Astrocyte (in vitro differentiated cells and primary cell): ENCODE results near the gene ZNF213. TPM values are rescaled to one million over a fixed set of nuclear protein-coding genes. Genes with fewer than 3 reads are reported as not detected.

Source experiments
- DNase-seq: peaks from one replicate; pipeline ENCODE4 v3.0.0-alpha.2; 2010; ENCODE audit warnings: low read depth
- FAIRE-seq: peaks from 2 replicates; lab custom pipeline; 2011; peaks lifted over from hg19 to GRCh38; lab: Jason Lieb, UNC
- H2AFZ ChIP-seq: 2 replicates; pipeline ENCODE4 v1.6.0; 2012; ENCODE audit warnings: low read depth, low read length, inconsistent platforms
- H3K27ac ChIP-seq: 2 replicates; pipeline ENCODE4 v1.5.1; 2011; ENCODE audit warnings: low read depth, low read length, inconsistent platforms
- H3K27me3 ChIP-seq: 2 replicates; pipeline ENCODE4 v1.6.0; 2011; ENCODE audit warnings: low read length, inconsistent platforms; ENCODE audit not compliant: insufficient read depth
- H3K36me3 ChIP-seq: 2 replicates; pipeline ENCODE4 v1.5.1; 2011; ENCODE audit warnings: low read length, inconsistent platforms; ENCODE audit not compliant: insufficient read depth
- H3K4me1 ChIP-seq: 2 replicates; pipeline ENCODE4 v1.5.1; 2011; ENCODE audit warnings: low read length, inconsistent platforms; ENCODE audit not compliant: insufficient read depth
- H3K4me2 ChIP-seq: 2 replicates; pipeline ENCODE4 v1.6.0; 2012; ENCODE audit warnings: low read length, inconsistent platforms
- H3K4me3 ChIP-seq: 2 replicates; pipeline ENCODE4 v1.5.1; 2011; ENCODE audit warnings: low read depth, mild to moderate bottlenecking, low read length, inconsistent platforms; ENCODE audit not compliant: insufficient read depth
- H3K79me2 ChIP-seq: 2 replicates; pipeline ENCODE4 v1.6.0; 2012; ENCODE audit warnings: mild to moderate bottlenecking, low read length, inconsistent platforms; ENCODE audit not compliant: insufficient read depth
- H3K9ac ChIP-seq: 2 replicates; pipeline ENCODE4 v1.6.0; 2012; ENCODE audit warnings: mild to moderate bottlenecking, low read length, inconsistent platforms
- H3K9me3 ChIP-seq: 2 replicates; pipeline ENCODE4 v1.5.1; 2012; ENCODE audit warnings: low read depth, mild to moderate bottlenecking, low read length, inconsistent platforms; ENCODE audit not compliant: insufficient read depth
- H4K20me1 ChIP-seq: 2 replicates; pipeline ENCODE4 v1.6.0; 2012; ENCODE audit warnings: low read length, inconsistent platforms; ENCODE audit not compliant: insufficient read depth
- H3K27ac Mint-ChIP-seq: one replicate; pipeline ENCODE4 v1.8.0; 2021; ENCODE audit warnings: mild to moderate bottlenecking, mixed read lengths; ENCODE audit not compliant: unreplicated experiment
- H3K27me3 Mint-ChIP-seq: one replicate; pipeline ENCODE4 v1.8.0; 2021; ENCODE audit warnings: low read depth, mixed read lengths; ENCODE audit not compliant: unreplicated experiment
- H3K36me3 Mint-ChIP-seq: one replicate; pipeline ENCODE4 v1.8.0; 2021; ENCODE audit warnings: low read depth, mixed read lengths; ENCODE audit not compliant: unreplicated experiment
- H3K4me1 Mint-ChIP-seq: one replicate; pipeline ENCODE4 v1.8.0; 2021; ENCODE audit warnings: low read depth, mixed read lengths; ENCODE audit not compliant: unreplicated experiment
- H3K4me3 Mint-ChIP-seq: one replicate; pipeline ENCODE4 v1.8.0; 2021; ENCODE audit warnings: mild to moderate bottlenecking, moderate library complexity, mixed read lengths; ENCODE audit not compliant: unreplicated experiment
- H3K9me3 Mint-ChIP-seq: one replicate; pipeline ENCODE4 v1.8.0; 2021; ENCODE audit warnings: mild to moderate bottlenecking, mixed read lengths; ENCODE audit not compliant: unreplicated experiment
- EZH2 ChIP-seq: IDR thresholded peaks from 2 replicates; pipeline ENCODE4 v1.6.1; 2012; ENCODE audit warnings: mild to moderate bottlenecking, low read length, inconsistent platforms; ENCODE audit not compliant: insufficient read depth
- total RNA-seq: library from RNA; stranded (reverse); gene quantifications from 2 replicates; pipeline ENCODE4 v1.2.1, GENCODE V29; 2021
- TF ChIP-seq, protein P1 (sequence below): IDR thresholded peaks from 2 replicates; pipeline ENCODE4 v1.5.1; 2011; ENCODE audit warnings: low read depth, mild to moderate bottlenecking, inconsistent platforms, low read length, moderate library complexity; ENCODE audit not compliant: insufficient read depth

Gene ZNF213
- total RNA-seq, 1 donor from 2014 or later = 12.0 TPM

- H3K4me3 ChIP-seq = peak overlapping the region; percentile 67
- H4K20me1 ChIP-seq = peaks cover 4% of the 10 kb centered on the region
- H3K4me1 Mint-ChIP-seq = no peaks in the 10 kb centered on the region
- H3K79me2 ChIP-seq = no peaks in the 10 kb centered on the region
- H3K27ac ChIP-seq = no peak overlapping the region
- H3K9me3 ChIP-seq = no peaks in the 10 kb centered on the region
- no peaks in the 10 kb centered on the region for H3K27me3 ChIP-seq
- no peak overlapping the region for H3K9ac ChIP-seq
- no peaks in the 10 kb centered on the region for H3K9me3 Mint-ChIP-seq
- TF ChIP-seq, protein P1, sequence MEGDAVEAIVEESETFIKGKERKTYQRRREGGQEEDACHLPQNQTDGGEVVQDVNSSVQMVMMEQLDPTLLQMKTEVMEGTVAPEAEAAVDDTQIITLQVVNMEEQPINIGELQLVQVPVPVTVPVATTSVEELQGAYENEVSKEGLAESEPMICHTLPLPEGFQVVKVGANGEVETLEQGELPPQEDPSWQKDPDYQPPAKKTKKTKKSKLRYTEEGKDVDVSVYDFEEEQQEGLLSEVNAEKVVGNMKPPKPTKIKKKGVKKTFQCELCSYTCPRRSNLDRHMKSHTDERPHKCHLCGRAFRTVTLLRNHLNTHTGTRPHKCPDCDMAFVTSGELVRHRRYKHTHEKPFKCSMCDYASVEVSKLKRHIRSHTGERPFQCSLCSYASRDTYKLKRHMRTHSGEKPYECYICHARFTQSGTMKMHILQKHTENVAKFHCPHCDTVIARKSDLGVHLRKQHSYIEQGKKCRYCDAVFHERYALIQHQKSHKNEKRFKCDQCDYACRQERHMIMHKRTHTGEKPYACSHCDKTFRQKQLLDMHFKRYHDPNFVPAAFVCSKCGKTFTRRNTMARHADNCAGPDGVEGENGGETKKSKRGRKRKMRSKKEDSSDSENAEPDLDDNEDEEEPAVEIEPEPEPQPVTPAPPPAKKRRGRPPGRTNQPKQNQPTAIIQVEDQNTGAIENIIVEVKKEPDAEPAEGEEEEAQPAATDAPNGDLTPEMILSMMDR = no peak
- no peak for TF ChIP-seq EZH2
- H3K4me2 ChIP-seq = peak overlapping the region; percentile 93
- H3K4me1 ChIP-seq = peaks cover 2% of the 10 kb centered on the region
- no peak for FAIRE-seq
- peak overlapping the region; percentile 73 for H3K27ac Mint-ChIP-seq
- H3K4me3 Mint-ChIP-seq = peak overlapping the region; percentile 86
- no peaks in the 10 kb centered on the region for H3K27me3 Mint-ChIP-seq
- H3K36me3 Mint-ChIP-seq = no peaks in the 10 kb centered on the region
- H3K36me3 ChIP-seq = no peaks in the 10 kb centered on the region
- H2AFZ ChIP-seq = peak overlapping the region; percentile 91
- no peak for DNase-seq
Observed at GRCh38 chr16:3152027-3152276, 17.1 kb downstream of the ZNF213 start.

DNA sequence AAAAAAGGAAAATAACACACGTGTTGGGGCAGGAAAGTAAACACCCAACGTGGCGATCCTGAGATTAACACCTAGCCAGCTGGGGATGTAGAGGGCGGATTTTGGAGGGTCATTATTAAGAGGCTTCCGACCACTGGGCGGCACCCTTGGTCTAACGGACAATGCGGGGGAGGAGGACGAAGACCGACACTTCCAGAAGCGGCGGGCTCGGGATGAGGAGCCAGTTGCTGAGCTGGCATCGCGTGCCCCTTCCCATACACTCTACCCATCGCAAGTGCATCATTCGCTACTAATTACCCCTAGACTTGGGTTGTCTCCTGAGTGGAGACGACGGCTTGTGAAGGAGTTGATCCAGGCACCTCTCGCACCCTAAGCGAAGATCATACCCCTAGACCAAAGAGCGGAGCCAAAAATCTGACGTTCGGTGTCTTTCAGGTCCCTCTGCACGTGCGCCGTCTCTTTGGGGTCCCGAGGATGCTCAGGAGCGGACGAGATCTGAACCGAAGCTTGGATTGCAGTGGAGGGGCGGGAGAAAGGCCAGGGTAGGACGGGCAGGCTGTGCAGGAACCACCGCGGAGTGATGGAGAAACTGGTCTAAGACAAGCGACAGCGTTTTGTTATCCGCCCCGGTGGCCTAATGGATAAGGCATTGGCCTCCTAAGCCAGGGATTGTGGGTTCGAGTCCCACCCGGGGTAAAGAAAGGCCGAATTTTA lies 17.6 kb downstream of the ZNF213 start:
- H3K4me1 Mint-ChIP-seq = no peaks in the 10 kb centered on the region
- peaks cover 2% of the 10 kb centered on the region for H3K4me1 ChIP-seq
- FAIRE-seq = no peak
- H3K4me3 ChIP-seq = peak overlapping the region; percentile 67
- H2AFZ ChIP-seq = peak overlapping the region; percentile 91
- H3K79me2 ChIP-seq = no peaks in the 10 kb centered on the region
- no peaks in the 10 kb centered on the region for H3K9me3 ChIP-seq
- H3K27ac ChIP-seq = peak overlapping the region; percentile 2
- peak overlapping the region; percentile 62 for H3K9ac ChIP-seq
- H3K9me3 Mint-ChIP-seq = no peaks in the 10 kb centered on the region
- no peaks in the 10 kb centered on the region for H3K36me3 Mint-ChIP-seq
- H3K27me3 ChIP-seq = no peaks in the 10 kb centered on the region
- TF ChIP-seq, protein P1 = peak; percentile 22
- no peak for TF ChIP-seq EZH2
- H3K27ac Mint-ChIP-seq = peak overlapping the region; percentile 73
- peak; percentile 82 for DNase-seq
- no peaks in the 10 kb centered on the region for H3K27me3 Mint-ChIP-seq
- no peaks in the 10 kb centered on the region for H3K36me3 ChIP-seq
- peaks cover 4% of the 10 kb centered on the region for H4K20me1 ChIP-seq
- H3K4me2 ChIP-seq = peak overlapping the region; percentile 93
- peak overlapping the region; percentile 86 for H3K4me3 Mint-ChIP-seq

DNA sequence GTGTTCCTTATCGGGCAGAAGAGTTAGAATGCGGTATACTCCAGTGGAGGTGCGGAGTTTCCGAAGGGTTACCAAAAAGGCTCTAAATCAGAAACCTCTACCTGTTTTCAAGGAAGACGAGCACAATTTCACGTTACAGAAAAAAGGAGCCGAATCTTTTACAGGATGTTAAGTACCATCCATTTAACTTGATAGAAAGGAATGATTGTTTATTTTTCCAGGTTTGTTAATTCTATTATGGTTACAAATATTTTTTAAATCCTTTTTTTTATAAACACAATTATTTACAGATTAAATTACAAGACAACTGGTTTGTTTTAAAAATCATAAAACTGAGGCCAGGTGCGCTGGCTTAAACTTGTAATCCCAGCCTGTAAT lies 18.2 kb downstream of the ZNF213 start:
- Histone ChIP-seq H3K79me2 (no peaks in the 10 kb centered on the region), H4K20me1 (peaks cover 4% of the 10 kb centered on the region), H2AFZ (no peak overlapping the region), H3K9me3 (no peaks in the 10 kb centered on the region), H3K27ac (no peak overlapping the region), H3K4me1 (peaks cover 8% of the 10 kb centered on the region), H3K4me2 (peak overlapping the region; percentile 93), H3K9ac (no peak overlapping the region), H3K4me3 (no peak overlapping the region), H3K27me3 (no peaks in the 10 kb centered on the region), H3K36me3 (no peaks in the 10 kb centered on the region)
- Mint-ChIP-seq H3K27me3 (no peaks in the 10 kb centered on the region), H3K9me3 (no peaks in the 10 kb centered on the region), H3K27ac (peak overlapping the region; percentile 58), H3K4me1 (no peaks in the 10 kb centered on the region), H3K4me3 (peak overlapping the region; percentile 86), H3K36me3 (no peaks in the 10 kb centered on the region)
- DNase-seq (no peak), FAIRE-seq (no peak)
- no peak for TF ChIP-seq EZH2
- TF ChIP-seq, protein P1 = no peak
